HCT116 (cell line): ENCODE data around the gene TBC1D16. TPM values are rescaled to one million over a fixed set of nuclear protein-coding genes. Genes with fewer than 3 reads are reported as not detected.

Experiments
- ATAC-seq: fragments of 200-7000 bp; cut with Tn5 transposase; 2 replicates; pipeline ENCODE4 v1.9.1; 2020; ENCODE audit warnings: mild to moderate bottlenecking, moderate library complexity
- BruUV-seq: library from RNA; stranded (reverse); fragments of 400-500 nt; replicated peaks from 2 replicates; lab custom pipeline; 2021; lab: Mats Ljungman, UMichigan
- CTCF ChIA-PET: fragments of 300-600 bp; sonication (Branson Sonifier 250); formaldehyde crosslinking; loops from one replicate; lab custom pipeline; 2021; ENCODE audit warnings: antibody characterized with exemption; lab: Charles Lee
- POLR2A ChIA-PET: fragments of 300-600, 350-600 bp; sonication (Branson Sonifier 250); formaldehyde crosslinking; loops from one replicate; lab custom pipeline; 2021; ENCODE audit warnings: antibody characterized with exemption; lab: Charles Lee
- RAD21 ChIA-PET, 2 experiments: fragments of 300-600 bp; sonication (Branson Sonifier 250); formaldehyde crosslinking; loops; one replicate each; lab custom pipeline; 2023; ENCODE audit warnings: low total read pairs in 2 of 2; ENCODE audit not compliant: uncharacterized antibody in 2 of 2, unreplicated experiment in 2 of 2, low non-redundant PET in 1 of 2; lab: Charles Lee
- DNase-seq: peaks from one replicate; pipeline ENCODE4 v3.0.0-alpha.2; 2010; ENCODE audit warnings: low read depth, low spot score
- H2AFZ ChIP-seq: fragments of 200-600 bp; shearing (Covaris generic), sonication (generic); 2 replicates; pipeline ENCODE4 v1.6.1; 2017; ENCODE audit warnings: low read depth, mixed run types, mixed read lengths, antibody characterized with exemption, low read length; ENCODE audit not compliant: poor library complexity, severe bottlenecking
- H3K27ac ChIP-seq: 2 replicates; pipeline ENCODE4 v1.5.1; 2012; ENCODE audit warnings: low read depth, low read length
- H3K27me3 ChIP-seq: fragments of 200-600 bp; sonication (generic); 2 replicates; pipeline ENCODE4 v1.6.1; 2016; ENCODE audit warnings: mixed run types, low read length, mixed read lengths; ENCODE audit not compliant: insufficient read depth
- H3K36me3 ChIP-seq, 2 experiments: fragments of 200-500 bp in 1 of 2; fragments of 200-600 bp in 1 of 2; sonication (Bioruptor generic) in 1 of 2; sonication (generic) in 1 of 2; 2 replicates each; pipeline versions ENCODE4 v1.5.1 to v1.6.1; 2014 to 2016; ENCODE audit warnings: low read length in 2 of 2, inconsistent platforms in 1 of 2, mixed read lengths in 1 of 2, mixed run types in 1 of 2; ENCODE audit not compliant: insufficient read depth in 2 of 2, control insufficient read depth in 1 of 2
- H3K4me1 ChIP-seq, 2 experiments: fragments of 200-600 bp in 1 of 2; sonication (generic) in 1 of 2; 2 replicates each; pipeline versions ENCODE4 v1.5.1 to v1.6.1; 2012 to 2017; ENCODE audit warnings: low read length in 2 of 2, inconsistent platforms in 1 of 2, mild to moderate bottlenecking in 1 of 2, mixed read lengths in 1 of 2, mixed run types in 1 of 2, moderate library complexity in 1 of 2; ENCODE audit not compliant: insufficient read depth in 2 of 2, control insufficient read depth in 1 of 2
- H3K4me2 ChIP-seq: fragments of 200-600 bp; sonication (generic); 2 replicates; pipeline ENCODE4 v1.6.1; 2017; ENCODE audit warnings: mixed run types, low read length, mixed read lengths
- H3K4me3 ChIP-seq, 2 experiments: fragments of 200-600 bp in 1 of 2; sonication (generic) in 1 of 2; replicated peaks in 1 of 2; 2 replicates each; pipeline ENCODE4 v1.5.1; 2011 to 2016; ENCODE audit warnings: low read length in 2 of 2, control low read depth in 1 of 2, low read depth in 1 of 2, mild to moderate bottlenecking in 1 of 2, mixed read lengths in 1 of 2, mixed run types in 1 of 2
- H3K79me2 ChIP-seq: fragments of 200-600 bp; sonication (generic); 2 replicates; pipeline ENCODE4 v1.6.1; 2017; ENCODE audit warnings: mild to moderate bottlenecking, mixed run types, low read length, moderate library complexity, mixed read lengths; ENCODE audit not compliant: insufficient read depth
- H3K9ac ChIP-seq: fragments of 200-600 bp; sonication (generic); 2 replicates; pipeline ENCODE4 v1.6.1; 2016; ENCODE audit warnings: low read length, mixed read lengths
- H3K9me2 ChIP-seq: fragments of 200-600 bp; sonication (generic), shearing (Covaris generic); 2 replicates; pipeline ENCODE4 v1.6.1; 2017; ENCODE audit warnings: mixed run types, mild to moderate bottlenecking, moderate library complexity; ENCODE audit not compliant: insufficient read depth
- H3K9me3 ChIP-seq, 2 experiments: fragments of 200-500 bp in 1 of 2; fragments of 200-600 bp in 1 of 2; sonication (Bioruptor generic) in 1 of 2; sonication (generic) in 1 of 2; 2 replicates each; pipeline ENCODE4 v1.6.1; 2014 to 2017; ENCODE audit warnings: low read length in 2 of 2, mixed read lengths in 2 of 2, inconsistent platforms in 1 of 2, low read depth in 1 of 2, mild to moderate bottlenecking in 1 of 2, mixed run types in 1 of 2, moderate library complexity in 1 of 2; ENCODE audit not compliant: control insufficient read depth in 1 of 2, insufficient read depth in 1 of 2
- H4K20me1 ChIP-seq: fragments of 200-600 bp; sonication (generic), shearing (Covaris generic); 2 replicates; pipeline ENCODE4 v1.6.1; 2017; ENCODE audit warnings: mixed run types, mild to moderate bottlenecking, moderate library complexity; ENCODE audit not compliant: insufficient read depth
- CBX3 ChIP-seq: IDR thresholded peaks from 2 replicates; pipeline ENCODE4 v1.6.1; 2012; ENCODE audit warnings: low read depth
- CEBPB ChIP-seq: IDR thresholded peaks from 2 replicates; pipeline ENCODE4 v1.6.1; 2012; ENCODE audit warnings: low read depth
- EGR1 ChIP-seq: IDR thresholded peaks from 2 replicates; pipeline ENCODE4 v1.6.1; 2012; ENCODE audit warnings: low read depth
- ELF1 ChIP-seq: IDR thresholded peaks from 2 replicates; pipeline ENCODE4 v1.6.1; 2012; ENCODE audit warnings: low read depth, borderline replicate concordance
- EZH2 ChIP-seq: fragments of 200-600 bp; sonication (generic); IDR thresholded peaks from 2 replicates; pipeline ENCODE4 v1.6.1; 2017; ENCODE audit warnings: antibody characterized with exemption, mixed run types
- EZH2phosphoT487 ChIP-seq: fragments of 200-600 bp; IDR thresholded peaks from 2 replicates; pipeline ENCODE4 v1.6.1; 2018; ENCODE audit warnings: antibody characterized with exemption, borderline replicate concordance
- FOSL1 ChIP-seq: IDR thresholded peaks from 2 replicates; pipeline ENCODE4 v1.6.1; 2012; ENCODE audit warnings: low read depth
- POLR2A ChIP-seq: IDR thresholded peaks from 2 replicates; pipeline ENCODE4 v1.7.0; 2011; ENCODE audit warnings: borderline replicate concordance; ENCODE audit not compliant: insufficient read depth, insufficient read length; ENCODE audit errors: extremely low read depth
- POLR2AphosphoS5 ChIP-seq: IDR thresholded peaks from 2 replicates; pipeline ENCODE4 v1.6.1; 2011; ENCODE audit warnings: mild to moderate bottlenecking, low read depth, low read length, moderate library complexity
- RAD21 ChIP-seq: IDR thresholded peaks from 2 replicates; pipeline ENCODE4 v1.6.1; 2012; ENCODE audit warnings: low read depth, mild to moderate bottlenecking
- SP1 ChIP-seq: IDR thresholded peaks from 2 replicates; pipeline ENCODE4 v1.6.1; 2012; ENCODE audit warnings: low read depth
- SRF ChIP-seq: IDR thresholded peaks from 2 replicates; pipeline ENCODE4 v1.6.1; 2012; ENCODE audit warnings: low read depth
- TCF7L2 ChIP-seq: IDR thresholded peaks from 2 replicates; pipeline ENCODE4 v1.7.0; 2011; ENCODE audit warnings: borderline replicate concordance, inconsistent platforms; ENCODE audit not compliant: insufficient read depth, insufficient read length; ENCODE audit errors: extremely low read depth
- YY1 ChIP-seq: IDR thresholded peaks from 2 replicates; pipeline ENCODE4 v1.6.1; 2011; ENCODE audit warnings: low read length, low read depth, moderate library complexity, mild to moderate bottlenecking; ENCODE audit not compliant: insufficient replicate concordance; ENCODE audit errors: extremely low read depth
- ZFX ChIP-seq: fragments of 450-650 bp; IDR thresholded peaks from 2 replicates; pipeline ENCODE4 v1.6.1; 2017
- ZNF274 ChIP-seq: fragments of 200-500 bp; sonication (Bioruptor generic); IDR thresholded peaks from 2 replicates; pipeline ENCODE4 v1.6.1; 2014; ENCODE audit warnings: mild to moderate bottlenecking, low read depth, low read length, inconsistent platforms
- intact Hi-C: fragments of 100-400 bp; cut with micrococcal nuclease; formaldehyde crosslinking; loops from 2 replicates; pipeline ENCODE4 v1.10.0; 2022
- total RNA-seq: library from RNA; stranded (reverse); gene quantifications from one replicate; pipeline ENCODE4 v1.2.1, GENCODE V29; 2021; ENCODE audit not compliant: unreplicated experiment
- TF ChIP-seq, protein P1 (sequence below): IDR thresholded peaks from 2 replicates; pipeline ENCODE4 v1.6.1; 2012
- TF ChIP-seq, protein P2 (sequence below): IDR thresholded peaks from 2 replicates; pipeline ENCODE4 v1.6.1; 2011; ENCODE audit warnings: mild to moderate bottlenecking, low read length, moderate library complexity; ENCODE audit not compliant: insufficient replicate concordance; ENCODE audit errors: extremely low read depth
- TF ChIP-seq, protein P3 (sequence below), 3 experiments: fragments of 200-600 bp in 1 of 3; sonication (generic) in 1 of 3; IDR thresholded peaks in 2 of 3; conservative IDR thresholded peaks in 1 of 3; 2 replicates each; pipeline ENCODE4 v1.5.1; 2012 to 2017; ENCODE audit warnings: low read depth in 2 of 3, low read length in 2 of 3, antibody characterized with exemption in 1 of 3, borderline replicate concordance in 1 of 3, control low read depth in 1 of 3, mild to moderate bottlenecking in 1 of 3, mixed read lengths in 1 of 3, mixed run types in 1 of 3, moderate library complexity in 1 of 3; ENCODE audit not compliant: insufficient read depth in 1 of 3

The TBC1D16 gene
- total RNA-seq, 1 experiment from 2014 or later, result 31.1 TPM

DNA sequence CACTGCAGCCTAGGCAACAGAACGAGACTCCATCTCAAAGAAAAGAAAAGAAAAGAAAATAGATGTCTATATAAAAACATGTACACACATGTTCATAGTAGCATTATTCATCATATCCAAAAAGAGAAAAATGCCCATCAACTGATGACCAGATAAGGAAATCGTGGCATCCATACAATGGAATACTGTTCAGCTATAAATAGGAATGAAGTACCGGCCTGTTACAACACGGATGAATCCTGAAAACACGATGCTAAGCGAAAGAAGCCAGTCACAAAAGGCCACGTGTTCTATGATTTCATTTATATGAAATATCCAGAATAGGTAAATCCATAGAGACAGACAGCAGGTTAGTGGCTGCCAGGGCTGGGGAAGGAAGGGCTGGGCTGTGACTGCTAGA, 65.8 kb downstream of the TBC1D16 start:
- Histone ChIP-seq H2AFZ (no peak overlapping the region), H3K27ac (no peak overlapping the region), H3K4me3 (no peak overlapping the region), H3K9ac (no peak overlapping the region), H4K20me1 (no peaks in the 10 kb centered on the region), H3K9me3 (no peaks in the 10 kb centered on the region), H3K4me2 (no peak overlapping the region), H3K4me1 (no peaks in the 10 kb centered on the region), H3K27me3 (no peaks in the 10 kb centered on the region), H3K9me2 (no peaks in the 10 kb centered on the region), H3K79me2 (no peaks in the 10 kb centered on the region), H3K36me3 (no peaks in the 10 kb centered on the region)
- ATAC-seq, result no peak
- POLR2A ChIA-PET, result interaction anchor here (1.2 kb wide), 1 partner anchor 130 kb away, joined by 3 read pairs; the partner anchor contains the start of gene CBX4
- CTCF ChIA-PET, result interaction anchor here (0.6 to 1.9 kb wide), 18 partner anchors 10 to 228 kb away, joined by 3 to 7 read pairs (median 3); partner anchors contain the start of gene CBX8
- TF ChIP-seq TCF7L2 (no peak), RAD21 (no peak), ZNF274 (no peak), SP1 (no peak), CEBPB (no peak), ELF1 (no peak), EZH2 (no peak), YY1 (no peak), POLR2AphosphoS5 (no peak), CBX3 (no peak), ZFX (no peak), FOSL1 (no peak), POLR2A (no peak), EGR1 (no peak), EZH2phosphoT487 (no peak), SRF (no peak)
- TF ChIP-seq, protein P1, sequence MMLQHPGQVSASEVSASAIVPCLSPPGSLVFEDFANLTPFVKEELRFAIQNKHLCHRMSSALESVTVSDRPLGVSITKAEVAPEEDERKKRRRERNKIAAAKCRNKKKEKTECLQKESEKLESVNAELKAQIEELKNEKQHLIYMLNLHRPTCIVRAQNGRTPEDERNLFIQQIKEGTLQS, result no peak
- TF ChIP-seq, protein P2, sequence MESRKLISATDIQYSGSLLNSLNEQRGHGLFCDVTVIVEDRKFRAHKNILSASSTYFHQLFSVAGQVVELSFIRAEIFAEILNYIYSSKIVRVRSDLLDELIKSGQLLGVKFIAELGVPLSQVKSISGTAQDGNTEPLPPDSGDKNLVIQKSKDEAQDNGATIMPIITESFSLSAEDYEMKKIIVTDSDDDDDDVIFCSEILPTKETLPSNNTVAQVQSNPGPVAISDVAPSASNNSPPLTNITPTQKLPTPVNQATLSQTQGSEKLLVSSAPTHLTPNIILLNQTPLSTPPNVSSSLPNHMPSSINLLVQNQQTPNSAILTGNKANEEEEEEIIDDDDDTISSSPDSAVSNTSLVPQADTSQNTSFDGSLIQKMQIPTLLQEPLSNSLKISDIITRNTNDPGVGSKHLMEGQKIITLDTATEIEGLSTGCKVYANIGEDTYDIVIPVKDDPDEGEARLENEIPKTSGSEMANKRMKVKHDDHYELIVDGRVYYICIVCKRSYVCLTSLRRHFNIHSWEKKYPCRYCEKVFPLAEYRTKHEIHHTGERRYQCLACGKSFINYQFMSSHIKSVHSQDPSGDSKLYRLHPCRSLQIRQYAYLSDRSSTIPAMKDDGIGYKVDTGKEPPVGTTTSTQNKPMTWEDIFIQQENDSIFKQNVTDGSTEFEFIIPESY, result no peak
- TF ChIP-seq, protein P3, sequence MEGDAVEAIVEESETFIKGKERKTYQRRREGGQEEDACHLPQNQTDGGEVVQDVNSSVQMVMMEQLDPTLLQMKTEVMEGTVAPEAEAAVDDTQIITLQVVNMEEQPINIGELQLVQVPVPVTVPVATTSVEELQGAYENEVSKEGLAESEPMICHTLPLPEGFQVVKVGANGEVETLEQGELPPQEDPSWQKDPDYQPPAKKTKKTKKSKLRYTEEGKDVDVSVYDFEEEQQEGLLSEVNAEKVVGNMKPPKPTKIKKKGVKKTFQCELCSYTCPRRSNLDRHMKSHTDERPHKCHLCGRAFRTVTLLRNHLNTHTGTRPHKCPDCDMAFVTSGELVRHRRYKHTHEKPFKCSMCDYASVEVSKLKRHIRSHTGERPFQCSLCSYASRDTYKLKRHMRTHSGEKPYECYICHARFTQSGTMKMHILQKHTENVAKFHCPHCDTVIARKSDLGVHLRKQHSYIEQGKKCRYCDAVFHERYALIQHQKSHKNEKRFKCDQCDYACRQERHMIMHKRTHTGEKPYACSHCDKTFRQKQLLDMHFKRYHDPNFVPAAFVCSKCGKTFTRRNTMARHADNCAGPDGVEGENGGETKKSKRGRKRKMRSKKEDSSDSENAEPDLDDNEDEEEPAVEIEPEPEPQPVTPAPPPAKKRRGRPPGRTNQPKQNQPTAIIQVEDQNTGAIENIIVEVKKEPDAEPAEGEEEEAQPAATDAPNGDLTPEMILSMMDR (IDR thresholded peaks at IDR 0.05 in 2 of 3, conservative IDR thresholded peaks at IDR 0.05 in 1 of 3; ENCODE audit: borderline replicate concordance in 1 of 3, insufficient read depth in 1 of 3, low read depth in 2 of 3, low read length in 2 of 3), result no peak
- no peak for DNase-seq
- intact Hi-C loops, result loop anchor here (5.0 kb wide), 1 partner anchor 183 kb away; no protein-coding TSS in a partner anchor
- no TSS peak for BruUV-seq
- RAD21 ChIA-PET, result interaction anchor here in 1 of 2 experiments (0.7 kb wide), 1 partner anchor 41 kb away, joined by 3 read pairs; no protein-coding TSS in a partner anchor
